ENCODE data around the gene SLC12A8.

SLC12A8 gene

DNA sequence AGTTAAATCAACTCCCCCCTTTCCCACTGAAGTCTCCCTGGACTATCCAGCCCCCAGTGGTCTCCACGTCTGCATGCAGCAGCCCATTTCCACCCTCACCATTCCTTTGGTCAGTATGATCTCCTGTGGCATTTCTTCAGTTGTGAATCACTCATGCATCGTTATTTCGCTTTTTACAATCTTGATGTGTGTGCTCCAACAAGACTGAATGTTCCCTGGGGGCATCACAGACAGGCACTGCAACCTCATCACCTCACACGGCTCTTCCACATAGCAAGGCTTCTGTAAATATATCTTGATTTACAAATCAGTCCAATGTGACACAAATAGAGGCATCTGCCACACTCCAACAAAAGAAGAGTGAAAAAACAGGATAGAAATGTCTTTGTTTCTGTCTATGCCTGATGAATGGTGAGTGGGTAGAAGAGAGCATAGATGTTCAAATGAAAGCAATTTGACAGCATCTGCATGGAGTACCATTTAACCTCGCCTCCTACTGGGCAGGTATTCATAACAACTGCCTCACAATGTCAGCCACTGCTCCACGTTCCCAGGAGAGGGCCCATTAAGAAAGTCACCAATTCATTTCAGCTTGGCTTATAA is 162.0 kb downstream of the SLC12A8 start:
- no peak for TF ChIP-seq REST (IDR thresholded peaks at IDR 0.05; ENCODE audit: low read depth)
- no peak for TF ChIP-seq RAD21 (IDR thresholded peaks at IDR 0.05; ENCODE audit: low read depth)

DNA sequence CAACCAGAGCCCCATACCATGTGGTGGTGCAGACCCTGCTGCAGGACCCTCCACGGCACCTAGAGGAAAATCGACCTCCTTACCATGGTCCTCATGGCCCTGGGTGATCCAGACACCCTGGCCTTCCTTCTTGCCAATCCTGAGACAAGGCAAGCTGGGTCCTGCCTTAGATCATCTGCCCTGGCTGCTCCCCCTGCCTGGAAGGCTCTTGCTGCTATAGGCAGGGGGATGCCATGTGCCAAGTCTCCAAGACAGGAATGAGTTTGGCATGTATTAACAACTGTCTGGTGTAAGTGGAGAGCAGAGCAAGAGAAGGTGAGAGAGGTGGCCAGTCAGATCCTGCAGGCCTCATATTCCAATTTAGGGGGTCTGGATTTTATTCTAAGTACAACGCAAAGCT is 164.3 kb downstream of the SLC12A8 start:
- TF ChIP-seq NFIC (IDR thresholded peaks at IDR 0.05) (no peak), USF1 (IDR thresholded peaks at IDR 0.05) (no peak), TAF1 (IDR thresholded peaks at IDR 0.05; ENCODE audit: low read depth) (no peak), CREB1 (IDR thresholded peaks at IDR 0.05; ENCODE audit: low read depth) (no peak), FOXM1 (IDR thresholded peaks at IDR 0.05; ENCODE audit: borderline replicate concordance, low read depth) (no peak), TCF12 (IDR thresholded peaks at IDR 0.05; ENCODE audit: low read depth) (no peak), TEAD4 (IDR thresholded peaks at IDR 0.05) (no peak), RAD21 (IDR thresholded peaks at IDR 0.05; ENCODE audit: low read depth) (no peak), ZBTB7A (IDR thresholded peaks at IDR 0.05; ENCODE audit: low read depth) (no peak), YY1 (IDR thresholded peaks at IDR 0.05; ENCODE audit: low read depth) (no peak), EGR1 (IDR thresholded peaks at IDR 0.05) (no peak), REST (IDR thresholded peaks at IDR 0.05; ENCODE audit: low read depth) (no peak), CEBPB (IDR thresholded peaks at IDR 0.05) (no peak)

GRCh38 chr3:125045965-125046364 is 166.6 kb downstream of the SLC12A8 start:
- TF ChIP-seq YY1 (IDR thresholded peaks at IDR 0.05; ENCODE audit: low read depth) (no peak), TCF12 (IDR thresholded peaks at IDR 0.05; ENCODE audit: low read depth) (no peak), CREB1 (IDR thresholded peaks at IDR 0.05; ENCODE audit: low read depth) (no peak), EGR1 (IDR thresholded peaks at IDR 0.05) (no peak), REST (IDR thresholded peaks at IDR 0.05; ENCODE audit: low read depth) (no peak), TAF1 (IDR thresholded peaks at IDR 0.05; ENCODE audit: low read depth) (no peak), USF1 (IDR thresholded peaks at IDR 0.05) (no peak), CEBPB (IDR thresholded peaks at IDR 0.05) (no peak), TEAD4 (IDR thresholded peaks at IDR 0.05) (no peak), EP300 (IDR thresholded peaks at IDR 0.05; ENCODE audit: borderline replicate concordance) (no peak), RAD21 (IDR thresholded peaks at IDR 0.05; ENCODE audit: low read depth) (no peak)

- TF ChIP-seq USF1 (IDR thresholded peaks at IDR 0.05), result no peak
- TF ChIP-seq EP300 (IDR thresholded peaks at IDR 0.05; ENCODE audit: borderline replicate concordance), result no peak
- TF ChIP-seq REST (IDR thresholded peaks at IDR 0.05; ENCODE audit: low read depth), result no peak
- no peak for TF ChIP-seq YY1 (IDR thresholded peaks at IDR 0.05; ENCODE audit: low read depth)
- TF ChIP-seq, protein P1, sequence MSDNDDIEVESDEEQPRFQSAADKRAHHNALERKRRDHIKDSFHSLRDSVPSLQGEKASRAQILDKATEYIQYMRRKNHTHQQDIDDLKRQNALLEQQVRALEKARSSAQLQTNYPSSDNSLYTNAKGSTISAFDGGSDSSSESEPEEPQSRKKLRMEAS (IDR thresholded peaks at IDR 0.05), result no peak
- no peak for TF ChIP-seq FOXM1 (IDR thresholded peaks at IDR 0.05; ENCODE audit: borderline replicate concordance, low read depth)
- TF ChIP-seq EGR1 (IDR thresholded peaks at IDR 0.05), result no peak
- no peak for TF ChIP-seq RAD21 (IDR thresholded peaks at IDR 0.05; ENCODE audit: low read depth)
- TF ChIP-seq ZBTB7A (IDR thresholded peaks at IDR 0.05; ENCODE audit: low read depth), result no peak
- TF ChIP-seq NFIC (IDR thresholded peaks at IDR 0.05), result no peak
- no peak for TF ChIP-seq CREB1 (IDR thresholded peaks at IDR 0.05; ENCODE audit: low read depth)
- TF ChIP-seq CEBPB (IDR thresholded peaks at IDR 0.05), result no peak
- TF ChIP-seq TCF12 (IDR thresholded peaks at IDR 0.05; ENCODE audit: low read depth), result no peak
- TF ChIP-seq TAF1 (IDR thresholded peaks at IDR 0.05; ENCODE audit: low read depth), result no peak
- no peak for TF ChIP-seq TEAD4 (IDR thresholded peaks at IDR 0.05)
These were observed 167.4 kb downstream of the SLC12A8 start for GRCh38 chr3:125045194-125045593.

Measured in Ishikawa (cell line).